H4 (cell line): ENCODE results near the gene PRDM11. TPM values are rescaled to one million over a fixed set of nuclear protein-coding genes. Genes with fewer than 3 reads are reported as not detected.
A peak's percentile ranks its signal among the peaks of the same experiment; 100 is the strongest.

Source experiments
- DNase-seq: peaks from one replicate; pipeline ENCODE4 v3.0.0-alpha.2; 2015; ENCODE audit warnings: low spot score
- total RNA-seq: library from RNA; depleted of rRNA; stranded (reverse); fragments of >200 nt; shearing (Covaris generic); gene quantifications from 2 replicates; pipeline ENCODE4 v1.2.3, GENCODE V29; 2014

PRDM11 gene
- total RNA-seq, 1 experiment from 2014 or later = 6.7 TPM

DNA sequence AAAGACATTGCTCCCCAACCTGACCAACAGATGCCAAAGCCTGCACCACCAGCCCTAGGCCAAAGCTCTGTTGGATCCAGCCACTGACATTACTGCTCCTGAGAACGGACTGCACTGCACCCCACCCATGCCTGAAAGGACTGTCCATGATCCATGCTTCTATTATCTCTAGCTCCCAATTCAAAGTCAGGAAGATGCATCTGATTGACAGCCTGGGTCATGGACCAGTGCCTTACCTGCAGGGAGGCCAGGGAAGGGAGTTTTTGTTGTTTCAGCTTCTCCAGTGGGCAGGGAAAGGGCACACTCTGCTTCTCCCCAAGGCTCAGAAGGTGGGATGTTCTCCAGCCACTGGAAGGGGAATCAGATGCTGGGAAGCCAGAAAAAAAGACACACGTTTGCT lies 4.8 kb upstream of the PRDM11 start:
- no peak for DNase-seq

DNA sequence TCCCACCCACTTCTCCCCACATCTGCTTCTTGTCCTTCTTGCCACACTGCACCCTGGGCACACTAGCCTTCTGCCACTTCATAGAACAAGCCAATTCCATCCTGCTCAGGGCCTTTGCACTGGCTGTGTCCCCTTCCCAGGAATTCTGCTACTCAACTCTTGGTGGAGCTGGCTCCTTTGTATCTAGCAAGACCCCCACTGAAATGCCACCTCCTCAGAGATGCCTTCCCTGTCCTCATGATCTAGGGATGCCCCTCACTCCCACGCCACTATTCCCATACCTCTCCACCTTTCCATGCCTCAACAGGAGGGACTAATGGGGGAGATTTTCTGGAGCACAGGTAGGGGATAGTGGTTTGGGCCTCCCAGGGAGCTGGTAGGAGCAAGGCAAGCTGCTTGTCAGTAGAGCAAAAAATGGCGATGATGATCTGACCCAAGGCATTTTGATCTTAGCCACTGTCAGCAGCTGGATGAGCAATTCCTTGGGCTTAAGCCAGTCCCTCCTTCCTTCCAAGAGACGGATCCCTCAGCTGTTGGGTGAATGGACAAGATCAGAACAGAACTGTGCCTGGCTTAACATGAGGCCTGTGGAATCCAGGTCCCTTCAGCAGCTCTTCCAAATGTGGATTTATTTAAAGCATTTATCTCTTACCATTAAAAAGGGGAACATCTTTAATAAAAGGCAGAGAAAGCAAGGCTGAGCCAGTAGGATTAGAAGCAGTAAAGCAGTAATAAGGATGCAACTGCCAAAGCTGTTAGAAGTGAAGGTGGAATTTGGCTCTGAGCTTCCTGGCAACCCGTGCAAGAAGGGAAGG lies 4.0 kb upstream of the PRDM11 start:
- DNase-seq = no peak

DNA sequence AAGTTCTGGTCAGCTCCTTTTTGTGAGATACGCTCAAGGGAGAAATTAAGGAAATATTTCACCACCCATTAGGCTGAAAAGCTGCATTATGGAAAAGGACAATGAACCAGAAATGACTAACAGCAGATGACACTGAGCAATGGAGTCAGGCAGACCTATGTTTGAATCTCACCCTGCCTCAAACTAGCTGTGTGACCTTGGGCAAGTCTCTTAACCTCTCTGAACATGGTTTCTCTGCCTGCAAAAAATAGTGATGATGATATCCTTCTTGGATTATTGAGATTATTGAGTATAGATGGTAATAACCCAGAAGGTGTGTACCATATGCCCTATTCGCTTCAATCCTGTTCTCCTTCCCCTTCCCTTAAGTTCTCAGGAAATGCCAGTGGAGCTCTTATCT lies 2.9 kb upstream of the PRDM11 start:
- DNase-seq = no peak

DNA sequence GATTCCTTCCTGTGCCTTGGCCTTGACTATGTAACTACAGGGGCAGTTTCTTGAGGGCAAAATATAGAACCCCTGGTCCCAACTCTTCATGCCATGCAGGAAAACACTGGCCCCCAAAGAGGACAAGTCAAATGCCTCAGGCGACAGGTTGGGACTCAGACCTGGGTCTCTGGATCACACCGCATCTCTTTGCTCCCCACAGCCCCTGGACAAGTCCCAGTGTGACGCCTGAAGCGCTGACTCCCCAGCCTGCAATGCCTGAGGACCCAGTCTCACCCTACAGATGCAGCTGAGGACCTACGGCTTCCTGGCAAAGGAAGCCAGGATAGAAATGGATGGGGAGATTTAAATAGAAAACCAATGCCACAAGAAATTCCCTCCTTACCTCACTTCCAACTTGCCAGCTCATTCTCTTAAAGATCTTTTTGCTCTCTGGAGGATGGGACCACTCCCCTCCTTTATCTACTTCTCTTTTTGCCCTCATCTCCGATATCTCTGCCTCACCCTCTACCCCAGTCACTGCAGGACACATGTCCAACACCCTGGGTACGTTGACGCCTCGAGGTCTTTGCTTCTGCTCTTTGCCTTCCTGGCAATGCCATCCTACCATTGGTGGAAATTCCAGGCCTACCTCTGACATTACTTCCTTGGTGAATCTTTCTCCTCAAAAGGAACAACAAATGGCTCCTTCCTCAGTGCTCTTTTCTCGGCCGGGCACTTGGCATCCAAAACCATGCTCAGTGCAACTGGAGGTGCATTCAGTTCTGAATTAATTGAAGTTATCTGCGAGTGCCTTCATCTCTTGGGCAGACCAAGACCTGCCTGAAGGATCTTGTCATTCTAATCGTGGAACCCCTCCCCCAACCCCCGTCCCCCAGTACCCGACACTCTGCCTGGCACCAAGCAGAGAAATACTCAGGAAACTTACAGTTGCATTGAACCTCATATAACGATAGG lies 2.0 kb upstream of the PRDM11 start:
- no peak for DNase-seq

DNA sequence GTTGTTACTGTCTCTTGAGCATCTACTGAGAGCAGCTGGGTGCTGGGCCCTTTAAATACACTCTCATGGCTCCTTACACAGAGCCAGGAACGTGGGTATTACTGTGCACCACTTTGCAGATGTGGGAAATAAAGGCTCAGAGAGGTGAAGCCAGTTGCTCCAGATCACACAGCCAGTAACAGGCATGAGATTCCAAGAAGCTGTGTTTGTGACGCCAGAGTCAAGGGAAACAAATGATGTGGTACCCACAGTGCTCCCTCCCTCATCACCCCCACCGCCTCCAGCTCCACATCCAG lies 1.4 kb upstream of the PRDM11 start:
- DNase-seq = no peak

DNA sequence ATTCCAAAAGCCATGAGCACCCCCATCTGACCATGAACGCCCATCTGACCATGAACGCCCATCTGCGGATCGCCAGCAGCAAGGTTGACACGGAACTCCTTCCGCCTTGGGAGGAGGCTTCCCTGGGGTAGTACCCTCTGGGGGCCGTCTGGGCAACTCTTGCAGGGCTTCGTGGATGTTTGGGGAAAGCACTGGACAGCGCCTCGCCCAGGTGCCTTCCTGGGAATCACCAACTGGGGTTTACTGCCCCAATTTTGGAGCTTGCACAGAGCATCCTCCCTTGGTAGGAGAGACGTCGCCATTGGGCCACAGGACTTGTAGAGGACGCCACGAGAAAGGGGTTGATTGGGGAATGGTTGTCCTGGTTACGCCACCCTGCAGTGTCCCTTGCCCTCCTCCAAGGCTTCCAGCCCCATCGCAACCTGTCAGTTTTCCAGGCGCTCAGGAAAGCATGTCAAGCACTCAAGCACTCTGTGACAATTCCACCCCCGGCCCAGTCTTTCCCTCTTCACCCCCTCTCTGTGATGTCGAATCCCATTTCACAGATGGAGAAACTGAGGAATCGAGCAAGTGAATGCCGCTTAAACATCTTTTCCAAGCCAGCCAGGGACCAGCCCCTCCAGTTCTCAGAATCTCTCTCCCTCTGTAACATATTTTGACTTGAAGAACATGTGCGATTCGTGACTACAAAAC lies 914 bp upstream of the PRDM11 start:
- DNase-seq = no peak

DNA sequence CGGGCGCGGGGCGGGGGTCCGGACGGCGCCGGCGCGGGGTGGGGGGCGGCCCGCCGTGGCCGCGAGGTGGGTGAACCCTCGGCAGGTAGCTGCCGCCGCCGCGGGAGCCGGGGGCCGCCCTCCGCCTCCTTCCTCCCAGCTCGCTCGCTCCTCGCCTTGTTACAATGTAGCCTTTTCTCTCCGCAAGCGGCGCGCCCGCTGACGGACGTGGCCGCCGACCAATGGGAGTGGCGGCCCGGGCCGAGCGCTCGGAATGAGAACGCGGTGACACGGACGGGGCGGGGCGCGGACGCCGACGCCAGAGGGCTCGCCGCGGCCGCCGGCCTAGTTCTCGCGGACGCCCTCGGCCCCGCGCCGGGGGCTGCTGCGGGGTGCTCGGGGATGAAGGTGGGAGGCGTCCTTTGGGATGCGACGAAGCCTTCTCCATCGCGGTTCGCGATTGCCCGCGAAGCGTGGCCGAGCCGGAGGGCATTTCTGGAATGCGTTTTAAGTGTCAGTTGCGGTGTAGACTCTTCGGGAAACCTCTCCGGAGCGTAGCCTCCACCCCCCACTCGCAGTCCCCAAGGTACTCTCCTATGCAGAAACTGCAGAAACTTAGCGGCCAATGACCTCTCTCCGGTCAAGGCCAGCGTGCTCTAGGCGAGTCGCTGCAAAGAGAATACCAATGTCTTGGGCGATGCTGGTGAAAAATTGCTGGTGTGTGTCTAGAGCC lies 734 bp downstream of the PRDM11 start:
- peak; percentile 94 for DNase-seq

DNA sequence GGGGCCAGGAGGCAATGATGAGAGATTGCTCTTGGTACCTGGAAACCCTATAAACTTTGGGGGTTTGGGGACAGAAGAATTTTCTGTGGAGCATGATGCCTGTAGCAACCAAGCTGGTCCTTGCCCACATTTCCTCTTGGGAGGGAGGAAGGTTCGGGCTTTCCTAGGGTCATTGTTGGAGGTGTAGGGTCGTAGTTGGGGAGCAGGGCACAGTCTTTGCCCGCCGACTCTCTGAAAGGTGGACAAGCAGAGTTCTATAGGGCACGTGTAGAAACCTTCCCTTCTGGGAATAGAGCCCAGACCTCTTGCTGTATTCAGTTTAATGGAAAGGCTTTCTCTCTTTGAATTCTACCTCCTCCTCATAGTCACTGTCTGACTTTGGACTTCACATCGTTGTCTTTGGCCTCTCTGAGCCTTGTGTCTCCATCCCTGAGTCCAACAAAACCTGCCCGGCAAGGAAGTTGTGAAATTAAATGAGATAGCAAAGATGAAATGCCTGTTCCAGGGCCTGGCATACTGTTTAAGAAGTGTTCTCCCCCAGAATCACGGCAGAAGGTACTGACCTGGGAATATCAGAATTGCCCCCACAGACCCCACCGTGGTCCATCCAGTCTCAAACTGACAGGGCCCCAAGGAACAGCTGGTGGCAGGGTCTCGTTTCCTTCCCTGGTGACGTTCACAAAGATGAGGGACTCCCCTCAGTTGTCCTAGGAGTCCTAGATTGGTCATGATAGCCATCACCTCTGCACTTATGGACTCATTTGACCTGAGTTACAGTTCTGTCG lies 1.6 kb downstream of the PRDM11 start:
- no peak for DNase-seq

DNA sequence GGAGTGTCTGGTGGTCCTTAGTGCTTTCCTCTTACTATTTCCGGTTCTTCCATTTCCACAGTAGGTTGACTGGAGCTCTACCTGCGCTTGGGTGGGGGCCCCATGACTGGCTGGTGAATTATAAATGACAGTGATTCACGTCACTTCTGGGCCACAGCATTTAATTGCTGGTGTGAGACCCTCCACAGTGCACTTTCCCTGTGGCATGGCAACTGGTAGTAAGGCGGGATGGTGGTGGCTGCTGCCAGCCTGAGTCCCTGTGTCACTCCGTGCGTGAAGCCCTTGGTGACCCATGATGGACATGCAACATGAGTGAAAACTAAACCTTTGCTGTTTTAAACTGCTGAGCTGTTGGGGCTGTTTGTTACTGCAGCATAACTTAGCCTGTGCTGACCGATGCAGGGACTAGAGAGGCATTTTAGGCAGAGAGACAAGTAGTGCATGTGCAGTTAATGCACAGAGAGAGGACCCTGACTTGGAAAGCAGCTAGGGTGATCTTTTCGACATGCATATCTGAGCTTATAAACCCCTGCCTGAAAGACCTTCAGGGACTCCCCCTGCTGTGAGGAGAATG lies 3.1 kb downstream of the PRDM11 start:
- DNase-seq = no peak

DNA sequence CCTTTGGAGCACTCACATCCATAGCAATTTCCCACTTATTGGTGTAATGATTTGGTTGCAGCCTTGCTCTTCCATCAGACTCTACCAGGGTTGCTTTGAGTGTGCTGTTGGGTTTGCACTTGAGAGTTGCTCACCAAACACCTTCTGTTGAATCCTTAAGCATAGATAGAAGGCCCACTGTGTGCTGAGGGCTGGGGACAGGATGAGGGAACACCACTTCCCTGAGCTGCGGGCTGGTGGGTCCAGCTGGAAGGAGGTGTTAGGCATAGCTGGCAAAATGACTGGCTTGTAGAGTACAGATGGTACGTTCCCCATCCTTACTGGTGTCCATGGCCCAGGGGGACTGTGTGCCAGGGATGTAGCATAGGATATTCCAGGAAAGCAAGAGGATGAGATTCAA lies 3.9 kb downstream of the PRDM11 start:
- no peak for DNase-seq

DNA sequence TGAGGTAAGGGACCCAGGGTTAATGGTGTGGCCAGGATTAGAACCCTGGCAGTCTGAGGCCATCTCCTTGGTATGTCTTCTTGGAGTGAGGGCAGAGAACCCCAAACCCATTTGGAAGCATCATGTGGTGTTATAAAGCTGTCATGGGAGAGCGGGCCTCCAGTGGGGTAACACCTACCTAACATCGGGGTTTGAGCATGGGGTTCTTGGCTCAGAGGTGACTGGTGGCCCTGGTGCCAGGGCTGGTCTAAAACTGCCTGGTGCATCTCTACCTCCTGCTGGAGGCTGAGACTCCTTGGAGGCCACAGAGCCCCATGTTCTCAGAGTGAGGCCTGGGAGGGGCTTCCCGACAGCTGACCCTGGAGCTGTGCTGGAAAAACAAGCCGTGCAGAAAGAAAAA lies 4.5 kb downstream of the PRDM11 start:
- no peak for DNase-seq

DNA sequence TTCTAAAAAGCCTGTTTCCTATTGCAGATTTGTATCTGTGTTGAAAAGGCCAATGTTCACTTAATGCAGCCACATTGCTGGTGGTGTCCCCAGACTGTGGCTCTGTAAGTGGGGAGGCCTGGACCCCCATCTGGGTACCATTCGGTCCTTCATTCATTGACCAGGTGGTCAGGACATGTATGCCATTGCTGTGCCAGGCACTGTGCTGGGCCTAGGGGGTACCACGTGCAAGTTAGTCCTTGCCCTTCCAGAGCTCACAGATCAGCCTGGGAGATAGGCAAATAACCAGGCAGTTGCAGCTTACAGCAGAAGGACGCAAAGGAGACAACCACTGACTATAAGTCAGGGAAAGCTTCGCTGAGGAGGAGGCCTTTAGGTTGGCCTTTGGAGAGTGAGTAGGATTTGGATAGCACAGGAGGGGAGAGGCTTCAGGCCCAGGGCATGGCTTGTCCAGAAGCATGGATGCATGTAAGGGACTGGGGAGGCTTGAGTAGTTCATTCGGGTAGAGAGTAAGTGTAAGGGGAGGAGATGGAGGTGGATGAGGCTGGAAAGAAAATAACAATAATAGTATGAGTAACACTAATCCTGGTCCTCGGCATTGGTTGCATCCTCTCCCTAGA lies 5.0 kb downstream of the PRDM11 start:
- DNase-seq = no peak

DNA sequence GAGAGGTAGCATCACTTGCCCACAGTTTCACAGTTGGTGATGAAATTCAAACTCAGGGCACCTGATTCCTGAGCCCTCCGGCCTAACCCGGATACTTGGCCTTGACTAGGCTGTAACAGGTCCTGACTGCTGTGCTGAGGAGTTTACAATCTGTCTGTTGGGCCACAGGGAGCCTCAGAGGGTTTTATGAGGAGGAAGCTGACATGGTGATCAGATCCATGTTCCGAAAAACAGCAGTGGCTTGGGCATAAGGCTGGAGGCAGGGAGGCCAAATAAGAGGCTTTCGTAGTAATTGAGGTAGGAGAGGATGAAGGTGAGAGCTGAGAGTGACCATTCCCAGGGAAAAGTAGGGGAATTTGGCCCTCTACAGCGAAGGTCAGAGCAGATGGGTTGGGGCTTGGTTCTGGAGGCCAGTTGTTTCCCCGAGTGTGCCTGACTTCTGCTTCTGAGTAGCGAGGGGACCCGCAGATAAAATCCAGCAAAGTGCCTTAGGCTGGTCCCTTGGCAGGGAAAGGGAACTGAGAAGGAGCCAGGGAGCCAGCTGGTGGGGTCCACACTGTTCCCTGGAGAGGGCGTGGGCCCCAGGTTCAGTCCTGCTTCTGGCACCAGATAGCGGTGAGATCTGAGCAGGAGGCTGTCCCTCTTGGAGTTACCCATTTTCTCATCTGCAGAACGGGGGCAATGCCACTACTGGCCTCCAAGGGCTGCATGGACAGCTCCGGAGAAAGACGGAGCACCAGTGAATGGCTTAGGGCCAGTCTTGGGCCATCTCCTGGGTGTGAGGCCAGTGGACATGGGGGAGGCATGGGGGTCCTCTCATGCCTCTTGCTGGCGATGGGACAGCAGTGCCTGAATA lies 6.5 kb downstream of the PRDM11 start:
- DNase-seq = no peak

DNA sequence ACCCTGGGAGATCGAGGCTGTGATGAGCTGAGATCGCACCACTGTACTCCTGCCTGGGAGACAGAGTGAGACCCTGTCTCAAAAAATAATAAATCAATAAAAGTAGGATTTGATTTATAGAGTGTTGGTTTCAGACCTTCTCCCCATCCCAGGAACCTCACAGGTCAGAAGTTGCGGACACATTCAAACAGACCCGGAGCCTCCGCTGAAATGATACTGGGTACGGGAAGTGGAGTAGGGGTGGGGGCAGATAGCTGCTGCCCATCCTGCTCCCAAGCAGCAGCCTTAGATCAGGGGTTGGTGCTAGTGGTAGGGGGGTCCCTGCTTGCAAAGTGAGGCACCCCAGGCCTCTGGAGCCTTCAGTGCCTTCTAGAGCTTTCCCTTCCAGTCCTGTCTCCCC lies 7.8 kb downstream of the PRDM11 start:
- no peak for DNase-seq

DNA sequence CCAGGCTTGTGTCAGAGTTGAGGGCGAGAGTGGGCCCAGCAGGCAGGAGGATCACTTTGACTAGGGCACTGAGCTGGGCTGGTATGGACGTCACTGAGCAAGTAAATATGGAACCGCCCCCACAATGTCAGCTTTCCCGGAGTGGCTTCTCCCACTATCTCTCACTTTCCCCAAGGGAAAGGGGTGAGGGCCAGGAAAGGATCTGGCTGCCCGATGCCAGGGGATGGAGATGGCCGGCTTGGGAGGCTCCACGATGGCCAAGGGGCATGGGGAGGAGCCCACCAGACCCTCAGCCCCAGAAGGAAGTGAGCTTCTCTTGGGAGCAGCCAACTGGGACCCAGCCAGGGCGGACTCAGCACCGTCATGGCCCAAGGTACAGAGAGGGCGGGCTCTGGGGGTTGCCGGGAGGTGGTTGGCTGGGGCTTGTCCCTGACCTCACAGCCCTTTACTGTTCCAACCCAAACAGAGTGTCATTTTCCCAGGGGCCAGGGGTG lies 8.7 kb downstream of the PRDM11 start:
- no peak for DNase-seq

DNA sequence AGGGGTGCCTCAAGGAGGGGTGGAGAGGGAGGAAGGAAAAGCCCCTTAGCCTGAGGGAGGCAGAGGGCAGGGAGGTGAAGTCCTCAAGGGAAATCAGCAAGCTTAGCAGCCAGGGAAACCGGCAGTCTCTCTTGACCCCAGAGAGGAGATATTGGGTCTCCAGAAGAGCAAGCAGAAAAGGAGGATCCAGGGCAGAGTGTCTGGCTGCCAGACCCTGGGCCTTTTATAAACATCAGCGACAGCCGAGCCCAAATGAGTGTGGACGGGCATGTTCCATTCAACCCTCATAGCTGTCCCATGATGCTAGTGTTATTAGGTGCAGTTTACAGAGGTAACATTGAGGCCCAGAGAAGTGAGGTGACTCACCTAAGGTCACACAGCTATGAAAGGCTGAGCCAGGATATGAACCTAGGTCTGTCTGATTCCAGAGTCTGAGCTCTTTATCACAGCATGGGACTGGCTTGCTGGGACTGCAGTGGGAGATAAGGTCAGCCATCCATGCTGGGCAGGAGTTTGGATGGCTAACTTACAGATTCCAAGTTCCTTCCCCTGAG lies 9.3 kb downstream of the PRDM11 start:
- DNase-seq = no peak

DNA sequence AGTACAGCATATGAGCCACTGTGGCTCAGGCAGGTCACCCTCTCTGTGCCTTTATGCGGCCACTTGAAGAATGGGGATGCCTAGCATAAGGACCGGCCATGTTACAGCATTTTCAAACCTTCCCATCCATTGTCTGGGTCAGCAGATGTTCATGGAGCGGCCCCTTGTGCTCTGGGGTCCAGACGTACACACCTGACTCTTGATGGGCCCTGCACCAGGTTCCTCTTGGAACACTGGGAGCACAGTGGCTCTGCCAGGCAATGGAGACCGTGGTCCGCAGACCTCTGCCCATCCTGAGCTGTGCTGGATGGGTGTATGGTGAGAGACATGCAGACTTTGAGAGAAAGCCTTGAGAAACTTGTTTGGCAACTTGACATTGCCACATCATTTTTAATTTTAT lies 9.8 kb downstream of the PRDM11 start:
- no peak for DNase-seq

DNA sequence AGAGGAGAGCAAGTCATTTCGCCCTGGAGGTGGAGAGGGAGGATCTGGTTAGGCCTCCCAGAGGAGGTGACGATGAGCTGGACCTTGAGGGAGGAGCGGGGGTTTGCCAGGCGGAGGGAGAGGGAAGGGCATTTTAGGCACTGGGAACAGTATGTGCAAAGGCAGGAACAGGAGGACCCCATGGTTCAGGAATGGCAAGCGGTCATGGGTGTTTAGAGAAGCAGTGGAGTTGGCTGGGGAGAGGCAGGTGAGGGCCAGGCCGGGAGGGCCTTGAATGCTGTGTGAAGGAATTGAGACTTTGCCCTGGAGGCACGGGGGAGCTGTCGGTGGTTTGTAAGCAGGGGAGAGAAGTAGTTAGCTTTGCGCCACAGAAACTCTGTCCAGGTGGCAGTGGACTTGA lies 10.3 kb downstream of the PRDM11 start:
- DNase-seq = no peak
